Spleen (tissue), 11 donors: ENCODE measurements around the gene VRK3. TPM values are rescaled to one million over a fixed set of nuclear protein-coding genes. Genes with fewer than 3 reads are reported as not detected.
A peak's percentile ranks its signal among the peaks of the same experiment; 100 is the strongest.

Experiments used
- DNase-seq: peaks from one replicate; pipeline ENCODE4 v3.0.0-alpha.2; 2020
- H3K27ac ChIP-seq, 8 donors: fragments of 200-600 bp; sonication (generic) in 7 of 8; 1 replicate in 4 of 8; 2 replicates in 4 of 8; pipeline versions ENCODE4 v1.5.0 to v1.8.0; 2016 to 2021; ENCODE audit warnings: inconsistent platforms in 4 of 8, mild to moderate bottlenecking in 4 of 8, moderate library complexity in 1 of 8
- H3K27me3 ChIP-seq, 7 donors: fragments of 200-600 bp; sonication (generic) in 6 of 7; replicated peaks in 1 of 7; 1 replicate in 4 of 7; 2 replicates in 3 of 7; pipeline versions ENCODE4 v1.5.0 to v1.8.0; 2016 to 2021; ENCODE audit warnings: inconsistent platforms in 3 of 7, mild to moderate bottlenecking in 1 of 7
- H3K36me3 ChIP-seq, 6 donors: fragments of 200-600 bp; sonication (generic) in 5 of 6; 1 replicate in 4 of 6; 2 replicates in 2 of 6; pipeline versions ENCODE4 v1.5.0 to v1.8.0; 2016 to 2021; ENCODE audit warnings: inconsistent platforms in 2 of 6
- H3K4me1 ChIP-seq, 6 donors: fragments of 200-600 bp; sonication (generic) in 5 of 6; 1 replicate in 3 of 6; 2 replicates in 3 of 6; pipeline versions ENCODE4 v1.5.0 to v1.8.0; 2016 to 2021; ENCODE audit warnings: inconsistent platforms in 3 of 6
- H3K4me3 ChIP-seq, 8 donors: fragments of 200-600 bp; sonication (generic) in 7 of 8; 1 replicate in 4 of 8; 2 replicates in 4 of 8; pipeline versions ENCODE4 v1.5.0 to v1.8.0; 2016 to 2021; ENCODE audit warnings: inconsistent platforms in 4 of 8, mild to moderate bottlenecking in 4 of 8, moderate library complexity in 2 of 8
- H3K9me3 ChIP-seq, 8 donors: fragments of 200-600 bp; sonication (generic) in 7 of 8; 1 replicate in 4 of 8; 2 replicates in 4 of 8; pipeline versions ENCODE4 v1.5.0 to v1.8.0; 2016 to 2021; ENCODE audit warnings: inconsistent platforms in 4 of 8
- POLR2A ChIP-seq, 3 donors: fragments of 450-650 bp; IDR thresholded peaks; one replicate each; pipeline ENCODE4 v1.5.1; 2017; ENCODE audit warnings: antibody characterized with exemption in 3 of 3, mild to moderate bottlenecking in 1 of 3
- POLR2AphosphoS5 ChIP-seq, 3 donors: sonication (generic); formaldehyde crosslinking; IDR thresholded peaks; one replicate each; pipeline ENCODE4 v1.5.1; 2017; ENCODE audit warnings: antibody characterized with exemption in 3 of 3
- WGBS, 5 donors: extraction: QIAGEN DNeasy Blood & Tissue Kit in 3 of 5; methylation state at CpG; one replicate each; pipeline versions ENCODE4 v1.1.5 to v1.1.7; 2013 to 2018; 5-methylcytosine and 5-hydroxymethylcytosine counted together
- intact Hi-C: fragments of 100-400 bp; cut with DNase I; formaldehyde crosslinking; loops from one replicate; pipeline ENCODE4 v1.15.0; 2023; ENCODE audit warnings: low total_unique reads
- polyA plus RNA-seq, 3 donors: library from polyadenylated mRNA; stranded (reverse); fragments of 200-250 nt; gene quantifications; one replicate each; pipeline ENCODE4 v1.2.1, GENCODE V29; 2013
- total RNA-seq, 7 donors: library from RNA; depleted of rRNA in 3 of 7; stranded (reverse); fragments of >200 nt in 3 of 7; fragmentation: NEBNext Ultra II Directional in 4 of 7; extraction: Animal tissue kit (Norgen Biotek cat#: 25700) in 4 of 7; gene quantifications; one replicate each; pipeline versions ENCODE4 v1.1.0 to v1.2.1, GENCODE V29; 2016 to 2021
- TF ChIP-seq, protein P1 (sequence below), 11 experiments: fragments of 200-600 bp in 7 of 11; fragments of 450-650 bp in 4 of 11; sonication (generic) in 4 of 11; IDR thresholded peaks in 8 of 11; conservative IDR thresholded peaks in 3 of 11; 1 replicate in 7 of 11; 2 replicates in 4 of 11; pipeline versions ENCODE4 v1.4.0 to v1.8.0; 2016 to 2021; ENCODE audit warnings: antibody characterized with exemption in 11 of 11, inconsistent platforms in 4 of 11, mild to moderate bottlenecking in 1 of 11
- donor health status: healthy with polysubstance abuse.
- donor health status: DM: no; HTN: no; CAD: no; lungs with moderate emphysema.
- donor health status: DM: no; HTN: no; CAD: no.
- donor health status: Bipolar disorder and iron deficiency.
- donor health status: healthy.
- donor health status: DM: no; HTN: no; CAD: no.
- donor health status: DM: yes; HTN: yes; CAD: no.

Gene VRK3
- total and polyA plus RNA-seq, 10 donors: 17.0 to 60.8 (median 49.7) TPM

DNA sequence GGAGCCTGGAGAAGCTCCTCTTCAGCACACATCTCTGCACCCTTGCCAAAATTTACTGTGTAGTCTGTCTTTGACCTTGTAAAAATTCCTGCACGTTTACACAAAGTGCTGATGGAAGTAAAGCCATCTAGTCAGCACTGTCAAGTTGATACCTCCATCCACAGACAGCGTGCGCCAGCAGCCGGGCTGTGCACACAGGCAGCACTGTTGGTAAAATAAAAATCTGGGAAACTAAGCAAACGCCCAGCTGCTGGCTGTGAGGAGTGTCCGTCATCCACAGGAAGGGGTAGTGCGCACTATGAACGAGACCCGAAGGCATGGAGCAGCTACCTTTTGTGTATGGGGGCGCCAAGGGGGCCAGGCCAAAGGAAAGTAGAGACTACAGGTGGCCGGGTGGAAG, 46.8 kb downstream of the VRK3 start:
- intact Hi-C loops: no loop called here
- DNase-seq: no peak
- no peak for TF ChIP-seq POLR2AphosphoS5 (IDR thresholded peaks at IDR 0.05)
- TF ChIP-seq, protein P1, sequence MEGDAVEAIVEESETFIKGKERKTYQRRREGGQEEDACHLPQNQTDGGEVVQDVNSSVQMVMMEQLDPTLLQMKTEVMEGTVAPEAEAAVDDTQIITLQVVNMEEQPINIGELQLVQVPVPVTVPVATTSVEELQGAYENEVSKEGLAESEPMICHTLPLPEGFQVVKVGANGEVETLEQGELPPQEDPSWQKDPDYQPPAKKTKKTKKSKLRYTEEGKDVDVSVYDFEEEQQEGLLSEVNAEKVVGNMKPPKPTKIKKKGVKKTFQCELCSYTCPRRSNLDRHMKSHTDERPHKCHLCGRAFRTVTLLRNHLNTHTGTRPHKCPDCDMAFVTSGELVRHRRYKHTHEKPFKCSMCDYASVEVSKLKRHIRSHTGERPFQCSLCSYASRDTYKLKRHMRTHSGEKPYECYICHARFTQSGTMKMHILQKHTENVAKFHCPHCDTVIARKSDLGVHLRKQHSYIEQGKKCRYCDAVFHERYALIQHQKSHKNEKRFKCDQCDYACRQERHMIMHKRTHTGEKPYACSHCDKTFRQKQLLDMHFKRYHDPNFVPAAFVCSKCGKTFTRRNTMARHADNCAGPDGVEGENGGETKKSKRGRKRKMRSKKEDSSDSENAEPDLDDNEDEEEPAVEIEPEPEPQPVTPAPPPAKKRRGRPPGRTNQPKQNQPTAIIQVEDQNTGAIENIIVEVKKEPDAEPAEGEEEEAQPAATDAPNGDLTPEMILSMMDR (IDR thresholded peaks at IDR 0.05 in 8 of 11, conservative IDR thresholded peaks at IDR 0.05 in 3 of 11): no peak
- no peak for TF ChIP-seq POLR2A (IDR thresholded peaks at IDR 0.05)
- Histone ChIP-seq H3K4me3 (no peak overlapping the region), H3K9me3 (no peaks in the 10 kb centered on the region), H3K4me1 (peaks cover 0 to 10% (median under 1%) of the 10 kb centered on the region in 6 donors), H3K36me3 (peaks cover 0 to 97% (median 47%) of the 10 kb centered on the region in 6 donors), H3K27me3 (no peaks in the 10 kb centered on the region), H3K27ac (no peak overlapping the region)
- 85 to 96% (median 91%) methylated on average over 11 of the region's 11 CpGs for WGBS, 5 donors

DNA sequence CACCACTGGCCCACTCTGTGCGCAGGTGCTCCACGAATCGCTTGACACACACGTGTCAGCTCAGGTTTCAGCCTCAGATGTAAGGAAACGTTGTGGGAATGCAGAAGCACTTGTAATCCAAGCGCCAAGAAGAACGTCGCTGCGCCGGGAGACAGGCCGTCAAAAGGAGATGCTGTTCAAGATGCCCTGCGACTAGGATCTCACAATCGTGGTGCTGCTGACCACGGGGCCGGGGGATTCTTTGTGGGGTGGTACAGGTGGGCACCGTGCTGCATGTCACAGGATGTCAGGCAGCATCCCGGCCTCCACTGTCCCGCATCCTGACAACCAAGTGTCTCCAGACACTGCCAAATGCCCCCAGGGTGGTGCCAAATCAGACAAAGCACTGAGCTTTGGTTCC, 47.3 kb downstream of the VRK3 start:
- intact Hi-C loops: no loop called here
- DNase-seq: no peak
- Histone ChIP-seq H3K4me3 (no peak overlapping the region), H3K27me3 (no peaks in the 10 kb centered on the region), H3K9me3 (no peaks in the 10 kb centered on the region), H3K4me1 (peaks cover 0 to 11% (median 0%) of the 10 kb centered on the region in 6 donors), H3K36me3 (peaks cover 0 to 97% (median 47%) of the 10 kb centered on the region in 6 donors), H3K27ac (no peak overlapping the region)
- TF ChIP-seq, protein P1 (IDR thresholded peaks at IDR 0.05 in 8 of 11, conservative IDR thresholded peaks at IDR 0.05 in 3 of 11): no peak
- TF ChIP-seq POLR2AphosphoS5 (IDR thresholded peaks at IDR 0.05): no peak
- TF ChIP-seq POLR2A (IDR thresholded peaks at IDR 0.05): no peak
- WGBS, 5 donors: 81 to 94% (median 90%) methylated on average over 14 to 18 of the region's 18 CpGs

DNA sequence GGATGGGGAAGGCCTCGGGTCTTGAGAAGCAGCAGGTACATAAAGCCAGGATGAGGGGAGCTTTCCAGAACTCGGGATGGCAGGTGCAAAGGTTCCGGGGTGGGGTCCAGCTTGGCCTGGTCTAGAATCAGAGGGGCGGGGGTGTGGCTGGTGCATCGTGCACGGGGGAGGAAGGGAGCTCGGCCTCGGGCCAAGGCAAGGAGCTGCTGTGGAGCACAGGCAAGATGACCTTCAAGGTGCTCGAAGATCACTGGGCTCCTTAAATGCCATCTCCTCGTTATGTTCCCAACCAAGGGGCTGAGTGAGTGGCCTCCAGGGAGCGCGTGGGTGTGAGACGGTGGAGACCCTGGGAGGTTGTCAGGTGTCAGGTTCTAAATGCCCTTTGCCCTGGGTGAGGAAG, 48.1 kb downstream of the VRK3 start:
- no peak for DNase-seq
- H3K4me1 ChIP-seq: peaks cover 0 to 16% (median under 1%) of the 10 kb centered on the region in 6 donors
- no peak overlapping the region for H3K4me3 ChIP-seq
- peak in 1 of 3 donors; percentile 8 for TF ChIP-seq POLR2AphosphoS5 (IDR thresholded peaks at IDR 0.05)
- TF ChIP-seq, protein P1 (IDR thresholded peaks at IDR 0.05 in 8 of 11, conservative IDR thresholded peaks at IDR 0.05 in 3 of 11): no peak
- H3K27me3 ChIP-seq: no peaks in the 10 kb centered on the region
- 87 to 95% (median 90%) methylated on average over 13 of the region's 13 CpGs for WGBS, 5 donors
- intact Hi-C loops: no loop called here
- H3K27ac ChIP-seq: no peak overlapping the region
- peaks cover 0 to 96% (median 45%) of the 10 kb centered on the region in 6 donors for H3K36me3 ChIP-seq
- H3K9me3 ChIP-seq: no peaks in the 10 kb centered on the region

DNA sequence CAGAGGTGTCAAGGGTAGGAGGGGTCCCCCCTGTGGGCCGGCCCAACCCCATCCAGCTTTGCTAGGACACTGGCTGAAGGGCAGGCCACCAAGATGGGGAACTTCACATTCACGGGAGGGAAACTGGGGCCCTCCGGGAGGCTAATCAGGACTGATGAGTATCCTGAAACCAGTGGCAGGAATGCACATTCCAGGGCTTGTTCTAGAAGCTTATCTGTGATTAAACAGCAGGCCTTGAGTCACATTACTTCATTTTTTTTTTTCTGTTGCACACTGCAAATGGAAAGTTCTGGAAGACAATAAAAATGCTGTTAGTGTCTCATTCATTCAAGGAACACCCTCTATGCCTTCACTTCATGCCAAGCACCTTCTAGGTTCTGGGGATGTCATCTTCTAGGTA, 48.7 kb downstream of the VRK3 start:
- H3K36me3 ChIP-seq: peaks cover 0 to 91% (median 39%) of the 10 kb centered on the region in 6 donors
- 85 to 90% (median 88%) methylated on average over 3 of the region's 3 CpGs for WGBS, 5 donors
- intact Hi-C loops: no loop called here

More for the DNA sequence above, 48.7 kb downstream of the VRK3 start:
- no peak overlapping the region for H3K27ac ChIP-seq
- H3K4me3 ChIP-seq: no peak overlapping the region
- H3K4me1 ChIP-seq: peaks cover 0 to 19% (median 3%) of the 10 kb centered on the region in 6 donors
- H3K9me3 ChIP-seq: no peaks in the 10 kb centered on the region
- H3K27me3 ChIP-seq: no peaks in the 10 kb centered on the region
- DNase-seq: no peak
- TF ChIP-seq, protein P1 (IDR thresholded peaks at IDR 0.05 in 8 of 11, conservative IDR thresholded peaks at IDR 0.05 in 3 of 11): no peak
- TF ChIP-seq POLR2A (IDR thresholded peaks at IDR 0.05): no peak
- no peak for TF ChIP-seq POLR2AphosphoS5 (IDR thresholded peaks at IDR 0.05)
